NCI-H2107 treated with DMSO at 0.1 percent for 48 hours (cell line): ENCODE measurements around the gene ATP8B4.

Experiments used
- DNase-seq: peaks from one replicate; lab custom pipeline; 2025; ENCODE audit not compliant: unreplicated experiment; lab: John Stamatoyannopoulos, UW

The ATP8B4 gene

GRCh38 chr15:50024281-50024680, 94.8 kb downstream of the ATP8B4 start:
- no peak for DNase-seq

- DNase-seq, result no peak
These were observed 100.5 kb downstream of the ATP8B4 start for GRCh38 chr15:50018491-50018890.

GRCh38 chr15:50017522-50017921, 101.5 kb downstream of the ATP8B4 start:
- DNase-seq, result no peak

DNA sequence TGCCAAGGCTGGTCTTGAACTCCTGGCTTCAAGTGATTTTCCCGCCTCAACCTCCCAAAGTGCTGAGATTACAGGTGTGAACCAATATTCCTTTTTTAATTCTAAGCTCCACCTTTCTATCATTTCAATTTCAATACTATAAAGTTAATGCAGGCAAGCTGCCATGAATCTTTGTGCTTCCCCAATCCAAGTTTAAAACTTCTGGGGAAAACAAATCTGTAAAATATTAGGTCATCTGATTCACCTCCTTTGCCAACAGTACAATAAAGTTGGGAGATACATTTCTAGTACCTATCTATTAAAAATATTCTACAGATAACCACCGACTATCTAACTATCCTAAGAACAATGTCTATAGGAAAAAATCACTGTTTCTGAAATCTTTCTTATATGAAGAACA, 102.1 kb downstream of the ATP8B4 start:
- DNase-seq, result no peak

DNA sequence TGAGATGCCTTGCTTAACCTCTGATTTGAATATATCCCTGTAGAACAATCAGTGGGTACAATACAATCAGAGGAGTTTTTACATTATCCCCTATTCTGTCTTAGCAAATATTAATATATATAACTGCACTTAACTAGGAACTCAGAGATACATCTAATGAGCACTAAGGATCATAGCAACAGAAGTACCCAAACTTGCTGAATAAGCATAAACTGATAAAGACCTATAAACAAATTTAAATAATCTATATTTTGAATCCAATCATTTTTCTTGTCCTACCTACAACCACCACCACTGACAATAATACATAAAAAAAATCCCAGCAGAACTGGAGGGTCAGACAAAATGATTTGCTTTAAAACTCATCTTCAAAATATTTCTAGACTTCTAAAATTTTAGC, 106.2 kb downstream of the ATP8B4 start:
- no peak for DNase-seq

- DNase-seq, result peak; percentile 60
These were observed 109.4 kb downstream of the ATP8B4 start for GRCh38 chr15:50009634-50010033.

GRCh38 chr15:50003786-50004334, 115.2 kb downstream of the ATP8B4 start:
- peak; percentile 67 for DNase-seq

- no peak for DNase-seq
These were observed 127.4 kb downstream of the ATP8B4 start for GRCh38 chr15:49991587-49991986.

- no peak for DNase-seq
These were observed 128.0 kb downstream of the ATP8B4 start for GRCh38 chr15:49990835-49991545.

GRCh38 chr15:49989498-49989897, 129.5 kb downstream of the ATP8B4 start:
- DNase-seq, result no peak

GRCh38 chr15:49988766-49989165, 130.3 kb downstream of the ATP8B4 start:
- DNase-seq, result no peak

DNA sequence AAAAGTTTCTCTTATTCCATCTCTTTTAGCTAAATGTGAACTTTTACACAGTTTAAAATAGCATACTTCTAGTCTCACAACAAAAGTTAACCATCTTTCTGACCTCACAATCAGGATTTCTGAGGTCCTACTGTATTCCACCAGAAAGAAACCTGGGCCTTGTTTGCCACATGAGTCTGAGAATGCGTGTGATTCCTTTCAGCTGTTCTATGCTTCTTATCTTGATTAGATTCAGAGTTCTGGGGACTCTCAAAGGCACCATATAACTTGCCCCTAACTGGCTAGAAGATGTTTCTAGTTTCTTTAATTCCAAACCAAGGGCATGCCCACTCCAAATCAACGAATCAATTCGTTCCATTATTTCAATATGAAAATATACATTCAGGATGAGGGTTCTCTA, 131.1 kb downstream of the ATP8B4 start:
- no peak for DNase-seq

- no peak for DNase-seq
These were observed 131.7 kb downstream of the ATP8B4 start for GRCh38 chr15:49987198-49987785.

DNA sequence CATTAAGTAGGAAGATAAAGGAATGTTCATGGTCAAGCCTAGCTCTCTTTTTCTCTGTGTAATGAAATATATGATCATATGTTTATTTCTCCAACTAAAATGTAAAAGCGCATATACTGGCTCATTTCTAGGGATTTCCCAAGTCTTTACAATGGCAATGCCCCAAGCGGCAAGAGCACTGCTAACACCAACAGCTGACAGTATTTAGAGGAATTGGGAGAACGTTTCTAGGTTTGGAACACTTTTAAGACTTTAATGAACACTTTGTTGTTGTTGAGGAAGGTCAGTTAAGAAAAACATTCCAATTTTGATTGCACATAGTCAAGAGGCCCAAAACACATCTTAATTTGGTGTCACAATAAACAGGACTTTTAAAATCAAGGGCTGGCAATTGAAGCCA, 132.7 kb downstream of the ATP8B4 start:
- no peak for DNase-seq

- DNase-seq, result no peak
These were observed 133.6 kb downstream of the ATP8B4 start for GRCh38 chr15:49985463-49985862.

DNA sequence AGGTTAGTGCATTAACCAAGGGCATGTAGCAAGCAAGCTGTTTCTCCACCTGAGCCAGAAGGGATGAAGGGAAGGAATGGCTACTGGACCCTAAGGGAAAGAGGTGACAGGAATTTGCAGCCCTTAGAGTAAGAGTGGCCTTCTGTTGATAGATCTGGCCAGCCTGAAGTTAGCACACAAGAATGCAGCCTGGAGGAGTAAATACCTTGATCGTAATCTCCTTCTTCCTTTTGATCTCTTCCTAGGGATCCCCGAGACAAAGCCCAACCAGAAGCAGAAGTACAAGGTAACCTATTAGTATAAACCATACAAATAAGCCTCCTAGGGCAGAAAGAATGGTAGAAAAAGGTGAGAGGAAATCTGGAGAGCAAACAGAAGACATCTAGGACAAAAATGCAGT, 134.6 kb downstream of the ATP8B4 start:
- DNase-seq, result no peak

DNA sequence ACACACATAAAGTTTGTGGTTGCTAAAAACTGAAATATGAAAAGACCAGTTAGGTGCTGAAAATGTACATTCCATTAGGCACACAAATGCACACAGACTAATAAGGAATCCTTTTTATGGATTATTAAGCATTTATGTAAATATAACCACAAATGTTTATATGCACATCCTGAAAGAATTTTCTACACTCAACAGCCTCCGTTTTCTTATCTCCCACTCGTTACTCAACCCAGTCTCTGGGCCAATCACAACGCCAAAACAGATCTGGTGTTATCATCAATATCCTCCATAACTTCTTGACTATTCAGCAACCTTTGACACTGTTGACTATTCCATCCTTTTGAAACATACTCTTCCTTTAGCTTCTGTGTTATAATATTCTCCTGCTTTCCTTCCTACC, 136.4 kb downstream of the ATP8B4 start:
- no peak for DNase-seq

GRCh38 chr15:49979705-49980382, 139.2 kb downstream of the ATP8B4 start:
- no peak for DNase-seq

DNA sequence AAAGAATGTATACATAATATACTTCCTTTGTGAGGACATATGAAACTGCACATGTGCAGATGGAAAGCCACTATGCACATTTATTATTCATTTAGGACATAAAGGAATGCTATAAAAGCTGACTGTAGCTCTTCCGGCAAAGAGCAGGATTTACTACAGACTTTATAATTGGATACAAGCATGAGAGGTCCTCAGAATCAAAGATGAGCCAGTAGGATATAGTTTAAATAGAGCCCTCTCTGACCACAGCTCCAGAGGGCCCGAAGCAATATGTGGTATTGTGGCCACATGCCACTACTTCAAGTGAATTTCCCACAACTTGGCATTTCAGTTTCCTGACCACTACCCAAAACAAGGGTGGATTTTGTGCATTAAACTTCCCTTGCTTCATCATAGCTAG, 140.9 kb downstream of the ATP8B4 start:
- no peak for DNase-seq

DNA sequence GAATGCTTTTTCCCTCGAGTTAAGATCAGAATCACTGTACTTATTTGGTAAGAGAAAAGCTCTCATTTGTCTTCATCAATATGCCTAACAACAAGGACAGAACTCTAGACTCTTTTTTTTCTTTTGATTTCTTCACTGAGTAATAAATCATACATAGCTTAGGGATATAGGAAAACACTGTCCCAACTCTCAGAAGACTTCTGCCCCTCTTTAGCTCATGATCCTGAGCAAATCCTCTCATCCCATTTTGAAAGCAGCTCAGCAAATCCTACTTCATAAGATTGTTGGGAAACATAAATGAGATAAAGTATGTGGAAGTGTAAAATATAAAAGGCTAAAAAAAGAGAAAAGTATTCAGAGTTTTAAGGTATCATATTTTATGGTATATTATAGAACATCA, 141.7 kb downstream of the ATP8B4 start:
- DNase-seq, result no peak

DNA sequence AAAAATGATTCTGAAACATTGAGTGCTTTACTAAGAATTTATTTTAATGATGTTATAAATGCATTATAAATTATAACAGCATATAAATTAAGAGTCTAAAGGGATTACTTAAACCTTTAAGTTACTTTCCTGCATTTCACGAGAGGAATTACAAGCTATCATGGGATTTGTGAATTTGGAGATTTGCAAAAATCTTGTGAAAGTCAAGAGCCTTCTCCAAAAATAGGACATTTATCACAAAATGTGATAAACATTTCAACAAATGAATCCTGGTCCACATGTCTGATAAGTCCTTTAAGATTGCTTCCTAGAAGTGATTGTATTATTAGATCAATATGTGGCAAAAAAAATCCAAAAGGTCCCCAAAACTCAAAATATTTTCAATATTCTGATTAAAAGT, 154.5 kb downstream of the ATP8B4 start:
- no peak for DNase-seq

DNA sequence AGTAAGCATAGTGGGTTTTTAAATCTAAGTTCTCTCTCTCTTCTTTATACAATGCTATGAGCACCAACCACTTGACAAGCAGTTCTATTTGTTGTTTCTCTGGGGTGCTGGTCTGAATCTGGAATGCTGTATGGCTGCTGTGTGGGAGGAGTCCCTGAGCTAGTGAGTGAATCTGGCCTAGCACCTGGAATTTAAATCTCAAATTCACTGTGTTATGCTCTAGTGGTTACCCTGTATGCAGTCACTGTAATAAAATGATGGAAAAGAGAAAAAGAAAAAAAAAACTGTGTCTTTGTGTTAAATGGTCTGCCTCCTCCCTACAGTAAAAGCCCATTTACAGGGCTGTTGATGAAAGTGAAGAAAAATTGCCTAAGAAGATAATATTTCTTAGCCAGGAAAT, 155.0 kb downstream of the ATP8B4 start:
- no peak for DNase-seq
